Bronchial epithelial cell (primary cell): ENCODE data around the gene MTA1. TPM values are rescaled to one million over a fixed set of nuclear protein-coding genes. Genes with fewer than 3 reads are reported as not detected.

Experiments used
- DNase-seq: peaks from one replicate; pipeline ENCODE4 v3.0.0-alpha.2; 2010; ENCODE audit warnings: low read depth
- FAIRE-seq: peaks from 2 replicates; lab custom pipeline; 2011; peaks lifted over from hg19 to GRCh38; lab: Jason Lieb, UNC
- H3K27me3 ChIP-seq: 2 replicates; pipeline ENCODE4 v1.5.1; 2011; ENCODE audit warnings: low read length; ENCODE audit not compliant: control insufficient read depth, insufficient read depth
- H3K36me3 ChIP-seq: 2 replicates; pipeline ENCODE4 v1.5.1; 2011; ENCODE audit warnings: low read length; ENCODE audit not compliant: control insufficient read depth, insufficient read depth
- H3K4me3 ChIP-seq: 2 replicates; pipeline ENCODE4 v1.5.1; 2011; ENCODE audit warnings: mild to moderate bottlenecking, low read depth, low read length, control low read depth
- total RNA-seq: library from RNA; depleted of rRNA; stranded (reverse); fragments of >200 nt; gene quantifications from 2 replicates; pipeline ENCODE4 v1.2.1, GENCODE V29; 2014
- TF ChIP-seq, protein P1 (sequence below): IDR thresholded peaks from 2 replicates; pipeline ENCODE4 v1.5.1; 2011; ENCODE audit warnings: mild to moderate bottlenecking, moderate library complexity, low read length, control low read depth, inconsistent platforms; ENCODE audit not compliant: insufficient read depth, severe bottlenecking

Gene MTA1
- total RNA-seq, 1 donor from 2014 or later: 25.5 TPM

DNA sequence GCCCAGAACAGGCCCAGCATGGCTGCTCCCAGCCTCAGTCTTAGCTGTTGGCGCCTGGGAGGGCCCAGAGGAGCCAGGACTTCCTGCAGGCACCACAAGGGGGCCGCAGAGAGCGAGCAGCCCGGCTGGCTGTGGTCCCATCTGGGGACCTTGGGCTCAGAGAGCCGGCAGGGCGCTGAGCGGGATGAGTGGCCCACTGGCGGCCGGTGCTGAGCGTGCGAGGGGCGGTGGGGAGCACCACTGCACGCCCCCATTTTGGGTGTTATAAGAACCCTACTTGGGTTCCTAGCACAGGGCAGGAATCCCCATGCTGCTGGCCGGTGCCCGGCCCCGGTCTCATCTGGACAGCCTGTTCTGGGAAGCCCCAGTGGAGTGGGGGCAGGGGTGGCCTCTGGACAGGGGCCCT is 29.1 kb downstream of the MTA1 start:
- H3K36me3 ChIP-seq: peaks cover 26% of the 10 kb centered on the region
- FAIRE-seq: no peak
- TF ChIP-seq, protein P1, sequence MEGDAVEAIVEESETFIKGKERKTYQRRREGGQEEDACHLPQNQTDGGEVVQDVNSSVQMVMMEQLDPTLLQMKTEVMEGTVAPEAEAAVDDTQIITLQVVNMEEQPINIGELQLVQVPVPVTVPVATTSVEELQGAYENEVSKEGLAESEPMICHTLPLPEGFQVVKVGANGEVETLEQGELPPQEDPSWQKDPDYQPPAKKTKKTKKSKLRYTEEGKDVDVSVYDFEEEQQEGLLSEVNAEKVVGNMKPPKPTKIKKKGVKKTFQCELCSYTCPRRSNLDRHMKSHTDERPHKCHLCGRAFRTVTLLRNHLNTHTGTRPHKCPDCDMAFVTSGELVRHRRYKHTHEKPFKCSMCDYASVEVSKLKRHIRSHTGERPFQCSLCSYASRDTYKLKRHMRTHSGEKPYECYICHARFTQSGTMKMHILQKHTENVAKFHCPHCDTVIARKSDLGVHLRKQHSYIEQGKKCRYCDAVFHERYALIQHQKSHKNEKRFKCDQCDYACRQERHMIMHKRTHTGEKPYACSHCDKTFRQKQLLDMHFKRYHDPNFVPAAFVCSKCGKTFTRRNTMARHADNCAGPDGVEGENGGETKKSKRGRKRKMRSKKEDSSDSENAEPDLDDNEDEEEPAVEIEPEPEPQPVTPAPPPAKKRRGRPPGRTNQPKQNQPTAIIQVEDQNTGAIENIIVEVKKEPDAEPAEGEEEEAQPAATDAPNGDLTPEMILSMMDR: peak; percentile 90
- H3K4me3 ChIP-seq: no peak overlapping the region
- no peaks in the 10 kb centered on the region for H3K27me3 ChIP-seq
- peak; percentile 23 for DNase-seq

DNA sequence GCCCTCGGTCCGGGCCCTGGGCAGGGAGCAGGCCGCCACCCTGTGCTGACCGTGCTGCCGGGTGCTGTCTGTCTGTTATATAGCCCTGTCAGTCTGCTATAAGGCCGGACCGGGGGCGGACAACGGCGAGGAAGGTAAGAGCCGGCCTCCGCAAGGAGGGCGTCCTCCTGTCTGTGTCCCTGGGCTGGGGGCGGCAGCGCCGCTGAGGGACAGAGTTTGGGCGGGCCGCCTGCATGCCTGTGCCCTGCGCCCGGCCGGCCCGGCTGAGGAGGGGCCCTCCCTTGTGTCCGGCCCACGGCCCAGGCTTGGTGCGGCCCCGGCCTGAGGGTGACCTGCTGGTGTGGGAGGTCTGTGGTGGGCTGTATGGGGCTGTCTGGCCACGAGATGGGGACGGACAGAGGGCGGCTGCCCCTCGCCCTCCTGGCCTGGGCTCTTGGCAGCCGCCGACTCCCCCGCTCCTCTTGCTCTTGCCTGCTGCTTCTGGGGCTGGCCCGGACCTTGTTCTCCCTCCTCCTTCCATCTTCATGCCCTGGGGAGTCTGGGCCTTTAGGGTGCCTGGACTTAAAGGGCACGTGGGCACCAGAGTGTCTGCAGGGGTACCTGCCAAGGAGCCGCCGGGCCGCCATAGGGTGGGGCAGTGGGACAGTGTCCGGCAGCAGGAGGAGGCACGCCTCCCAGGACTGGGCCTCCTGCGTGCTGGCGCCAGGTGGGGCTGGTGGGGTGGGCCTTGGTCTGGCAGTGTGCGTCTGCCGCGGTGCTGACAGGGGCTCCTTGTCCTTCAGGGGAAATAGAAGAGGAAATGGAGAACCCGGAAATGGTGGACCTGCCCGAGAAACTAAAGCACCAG is 29.9 kb downstream of the MTA1 start:
- H3K36me3 ChIP-seq: peaks cover 33% of the 10 kb centered on the region
- no peaks in the 10 kb centered on the region for H3K27me3 ChIP-seq
- TF ChIP-seq, protein P1: no peak
- FAIRE-seq: no peak
- H3K4me3 ChIP-seq: no peak overlapping the region
- DNase-seq: no peak

DNA sequence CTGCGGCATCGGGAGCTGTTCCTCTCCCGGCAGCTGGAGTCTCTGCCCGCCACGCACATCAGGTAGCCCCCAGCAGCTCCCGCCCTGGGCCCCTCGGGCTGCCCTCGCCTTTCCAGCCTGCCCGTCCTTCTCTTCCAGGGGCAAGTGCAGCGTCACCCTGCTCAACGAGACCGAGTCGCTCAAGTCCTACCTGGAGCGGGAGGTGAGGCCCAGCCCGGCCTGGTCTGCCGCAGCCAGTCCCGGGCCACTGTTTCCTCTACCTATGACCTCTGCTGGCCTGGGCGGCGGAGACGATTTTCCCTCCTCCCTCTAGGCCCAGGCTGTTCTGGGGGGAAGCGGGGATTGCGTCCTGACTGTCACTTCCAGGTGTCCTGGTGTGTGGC is 30.5 kb downstream of the MTA1 start:
- H3K27me3 ChIP-seq: no peaks in the 10 kb centered on the region
- DNase-seq: no peak
- FAIRE-seq: no peak
- H3K36me3 ChIP-seq: peaks cover 33% of the 10 kb centered on the region
- TF ChIP-seq, protein P1: no peak
- no peak overlapping the region for H3K4me3 ChIP-seq

DNA sequence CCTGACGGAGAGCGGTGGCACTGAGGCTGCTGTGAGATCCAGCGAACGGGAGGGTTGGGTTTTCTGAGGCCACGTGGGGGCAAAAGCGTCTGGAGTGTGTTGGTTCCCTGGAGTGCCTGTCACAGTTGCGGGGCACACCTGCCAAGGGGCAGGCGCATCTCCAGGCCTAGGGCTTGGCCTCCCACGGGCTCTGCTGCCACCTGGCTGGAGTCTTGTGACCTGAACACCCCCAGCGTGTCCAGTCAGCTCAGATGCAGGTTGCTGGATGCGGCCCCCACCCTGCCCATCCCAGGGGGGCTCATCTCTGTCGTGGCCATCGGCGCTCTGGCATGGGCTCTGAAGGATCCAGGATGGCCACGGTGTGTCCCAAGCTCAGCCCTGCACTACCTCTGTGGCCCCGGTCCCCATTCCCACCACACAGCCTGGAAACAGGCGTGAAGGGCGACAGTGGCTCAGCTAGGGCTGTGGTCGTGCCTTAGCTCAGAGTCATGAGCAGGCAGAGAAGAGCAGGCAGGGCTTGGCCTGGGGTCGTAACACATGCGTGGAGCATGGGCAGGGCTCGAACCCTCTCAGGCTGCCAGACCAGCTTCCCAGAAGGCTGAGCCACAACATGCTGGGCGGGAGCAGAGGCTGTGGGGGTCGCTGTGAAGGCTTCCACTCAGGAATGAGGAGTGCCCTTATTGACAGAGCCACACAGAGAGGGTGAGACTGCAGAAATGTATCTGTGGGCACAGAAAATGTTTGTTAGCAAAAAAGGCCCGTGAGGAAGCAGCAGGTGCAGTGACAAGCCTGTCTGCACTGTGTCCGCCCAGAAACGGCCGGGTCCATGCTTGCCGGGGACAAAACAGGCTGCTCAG is 31.5 kb downstream of the MTA1 start:
- H3K27me3 ChIP-seq: no peaks in the 10 kb centered on the region
- H3K36me3 ChIP-seq: peaks cover 36% of the 10 kb centered on the region
- H3K4me3 ChIP-seq: no peak overlapping the region
- TF ChIP-seq, protein P1: no peak
- no peak for FAIRE-seq
- DNase-seq: no peak

DNA sequence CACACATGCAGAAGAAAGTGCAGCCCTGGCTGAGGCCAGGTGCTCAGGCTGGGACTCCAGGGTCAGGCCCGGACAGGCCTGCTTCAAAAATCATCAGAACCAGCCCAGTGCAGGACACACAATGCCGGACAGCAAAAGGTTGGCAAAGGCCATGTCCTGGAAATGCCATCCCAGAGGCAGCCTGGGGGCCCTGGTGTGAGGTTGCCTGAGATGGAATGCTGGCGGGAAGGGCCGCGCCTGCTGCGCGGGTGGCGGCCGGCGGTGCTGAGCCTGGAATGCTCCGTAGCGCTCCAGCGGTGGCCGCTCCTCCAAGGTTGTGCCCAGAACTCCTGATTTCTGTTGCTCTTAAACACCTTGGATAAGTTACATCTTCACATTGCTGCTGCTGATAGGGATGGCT is 33.3 kb downstream of the MTA1 start:
- Histone ChIP-seq H3K36me3 (peaks cover 31% of the 10 kb centered on the region), H3K27me3 (no peaks in the 10 kb centered on the region), H3K4me3 (no peak overlapping the region)
- TF ChIP-seq, protein P1: no peak
- no peak for DNase-seq
- no peak for FAIRE-seq
